Parathyroid adenoma (tissue), 2 donors: ENCODE measurements around the gene BPIFB4.

Source experiments
- H2AFZ ChIP-seq: fragments of 300-600 bp; sonication (generic); one replicate; pipeline ENCODE4 v1.7.0; 2017; ENCODE audit warnings: antibody characterized with exemption, mild to moderate bottlenecking
- H3K27ac ChIP-seq: fragments of 300-600 bp; sonication (generic); one replicate; pipeline ENCODE4 v1.7.0; 2017
- H3K27me3 ChIP-seq: fragments of 300-600 bp; sonication (generic); one replicate; pipeline ENCODE4 v1.7.0; 2017; ENCODE audit warnings: low read length; ENCODE audit not compliant: control insufficient read depth, insufficient read depth
- H3K36me3 ChIP-seq: fragments of 300-600 bp; sonication (generic); one replicate; pipeline ENCODE4 v1.7.0; 2017; ENCODE audit warnings: low read length; ENCODE audit not compliant: control insufficient read depth, insufficient read depth
- H3K4me1 ChIP-seq: fragments of 300-600 bp; sonication (generic); one replicate; pipeline ENCODE4 v1.7.0; 2017; ENCODE audit warnings: control low read depth
- H3K4me2 ChIP-seq: fragments of 300-600 bp; sonication (generic); one replicate; pipeline ENCODE4 v1.7.0; 2017; ENCODE audit warnings: low read length
- H3K4me3 ChIP-seq: fragments of 300-600 bp; sonication (generic); one replicate; pipeline ENCODE4 v1.7.0; 2017; ENCODE audit warnings: low read depth, low read length
- H3K79me2 ChIP-seq: fragments of 300-600 bp; sonication (generic); one replicate; pipeline ENCODE4 v1.7.0; 2017; ENCODE audit warnings: control low read depth
- H3K9ac ChIP-seq: fragments of 300-600 bp; sonication (generic); one replicate; pipeline ENCODE4 v1.7.0; 2017; ENCODE audit warnings: mild to moderate bottlenecking
- H3K9me3 ChIP-seq: fragments of 300-600 bp; sonication (generic); one replicate; pipeline ENCODE4 v1.7.0; 2017; ENCODE audit warnings: low read length; ENCODE audit not compliant: control insufficient read depth
- CTCF ChIP-seq: fragments of 300-600 bp; sonication (generic); IDR thresholded peaks from one replicate; pipeline ENCODE4 v1.7.0; 2017; ENCODE audit warnings: antibody characterized with exemption, mild to moderate bottlenecking
- donor health status: primary hyperparathyroidism.

The BPIFB4 gene

GRCh38 chr20:33148040-33148439 lies 68.6 kb downstream of the BPIFB4 start:
- H2AFZ ChIP-seq = no peak overlapping the region
- no peaks in the 10 kb centered on the region for H3K36me3 ChIP-seq
- no peak overlapping the region for H3K9ac ChIP-seq

GRCh38 chr20:33154252-33154651 lies 74.8 kb downstream of the BPIFB4 start:
- Histone ChIP-seq H3K4me1 (no peaks in the 10 kb centered on the region), H3K4me2 (no peak overlapping the region), H3K9me3 (no peaks in the 10 kb centered on the region), H2AFZ (no peak overlapping the region), H3K9ac (no peak overlapping the region), H3K27me3 (no peaks in the 10 kb centered on the region), H3K36me3 (no peaks in the 10 kb centered on the region), H3K4me3 (no peak overlapping the region), H3K27ac (no peak overlapping the region), H3K79me2 (no peaks in the 10 kb centered on the region)
- TF ChIP-seq CTCF = no peak

More at GRCh38 chr20:33148040-33148439, 68.6 kb downstream of the BPIFB4 start:
- H3K9me3 ChIP-seq = no peaks in the 10 kb centered on the region
- H3K4me2 ChIP-seq = no peak overlapping the region
- H3K4me3 ChIP-seq = no peak overlapping the region
- no peak for TF ChIP-seq CTCF
- no peaks in the 10 kb centered on the region for H3K27me3 ChIP-seq
- H3K79me2 ChIP-seq = no peaks in the 10 kb centered on the region
- no peaks in the 10 kb centered on the region for H3K4me1 ChIP-seq
- no peak overlapping the region for H3K27ac ChIP-seq

GRCh38 chr20:33158637-33159385 lies 79.4 kb downstream of the BPIFB4 start:
- Histone ChIP-seq H3K9me3 (no peaks in the 10 kb centered on the region), H3K4me2 (no peak overlapping the region), H3K27ac (no peak overlapping the region), H2AFZ (no peak overlapping the region), H3K36me3 (no peaks in the 10 kb centered on the region), H3K4me3 (no peak overlapping the region), H3K9ac (no peak overlapping the region), H3K27me3 (no peaks in the 10 kb centered on the region), H3K79me2 (no peaks in the 10 kb centered on the region), H3K4me1 (no peaks in the 10 kb centered on the region)
- no peak for TF ChIP-seq CTCF

GRCh38 chr20:33159713-33160112 lies 80.3 kb downstream of the BPIFB4 start:
- H3K4me3 ChIP-seq = no peak overlapping the region
- H2AFZ ChIP-seq = no peak overlapping the region
- H3K4me2 ChIP-seq = no peak overlapping the region
- no peaks in the 10 kb centered on the region for H3K27me3 ChIP-seq
- H3K4me1 ChIP-seq = no peaks in the 10 kb centered on the region
- H3K36me3 ChIP-seq = no peaks in the 10 kb centered on the region
- H3K9ac ChIP-seq = no peak overlapping the region
- no peak overlapping the region for H3K27ac ChIP-seq
- H3K9me3 ChIP-seq = no peaks in the 10 kb centered on the region
- TF ChIP-seq CTCF = no peak
- H3K79me2 ChIP-seq = no peaks in the 10 kb centered on the region

GRCh38 chr20:33160681-33161080 lies 81.2 kb downstream of the BPIFB4 start:
- H3K79me2 ChIP-seq = no peaks in the 10 kb centered on the region
- no peaks in the 10 kb centered on the region for H3K4me1 ChIP-seq
- TF ChIP-seq CTCF = no peak
- no peak overlapping the region for H2AFZ ChIP-seq
- no peaks in the 10 kb centered on the region for H3K36me3 ChIP-seq
- no peaks in the 10 kb centered on the region for H3K9me3 ChIP-seq
- no peak overlapping the region for H3K9ac ChIP-seq
- no peaks in the 10 kb centered on the region for H3K27me3 ChIP-seq
- no peak overlapping the region for H3K4me3 ChIP-seq
- H3K4me2 ChIP-seq = no peak overlapping the region
- H3K27ac ChIP-seq = no peak overlapping the region
